A549 treated with Mapracorat at 1 μM for 4 hours (cell line): ENCODE measurements around the gene ASIC3. TPM values are rescaled to one million over a fixed set of nuclear protein-coding genes. Genes with fewer than 3 reads are reported as not detected.

Experiments used
- total RNA-seq: library from RNA; stranded (reverse); fragments of 200-300 nt; extraction: Qiagen RNA extraction; gene quantifications from 5 replicates; pipeline ENCODE4 v1.2.3, GENCODE V29; 2022

The ASIC3 gene
- 7.7 to 11.7 TPM (median 8.7 TPM) in 5 replicates for total RNA-seq

GRCh38 chr7:151047976-151048815 lies at the start of gene ASIC3:
ASIC3 (plus strand) TSS chr7:151048531; CDS start chr7:151048886, 355 bp downstream.

GRCh38 chr7:151024435-151025056 lies 23.8 kb upstream of the ASIC3 start, which contains the start of gene ATG9B:
ATG9B (minus strand) TSS chr7:151024494; CDS start chr7:151024423, 71 bp downstream.

GRCh38 chr7:151028131-151028947 lies 20.0 kb upstream of the ASIC3 start, which contains the start of gene ABCB8:
ABCB8 (plus strand) TSS chr7:151028450; CDS start chr7:151028516, 66 bp downstream.

GRCh38 chr7:151057506-151057988 lies 9.2 kb downstream of the ASIC3 start, which contains the start of gene CDK5:
CDK5 (minus strand) TSS chr7:151057897; CDS start chr7:151057848, 49 bp downstream.

GRCh38 chr7:151059367-151060112 lies 11.2 kb downstream of the ASIC3 start, which contains the start of gene SLC4A2:
SLC4A2 (plus strand) TSS chr7:151059589; CDS start chr7:151061988, 2,399 bp downstream.

GRCh38 chr7:151080522-151081169 lies 32.3 kb downstream of the ASIC3 start, which contains the start of gene FASTK:
FASTK (minus strand) TSS chr7:151080809; CDS start chr7:151080766, 43 bp downstream.

GRCh38 chr7:151083071-151083823 lies 34.9 kb downstream of the ASIC3 start, which contains the start of gene TMUB1:
TMUB1 (minus strand) TSS chr7:151083493; CDS start chr7:151082563, 930 bp downstream.

GRCh38 chr7:151085691-151086620 lies 37.6 kb downstream of the ASIC3 start, which contains the start of gene AGAP3:
AGAP3 (plus strand) TSS chr7:151086475; CDS start chr7:151086742, 267 bp downstream.

Other genes starting within 250 kb of the ASIC3 start
- gene TMEM176B, start 248.2 kb upstream of the ASIC3 start, total RNA-seq, result 0.15 to 0.23 TPM (median 0.19 TPM) in 3 of 5 replicates, not detected in the others
- gene TMEM176A, start 247.8 kb upstream of the ASIC3 start, total RNA-seq, result not detected in 5 replicates
- gene AOC1, start 196.0 kb upstream of the ASIC3 start, total RNA-seq, result 0.05 to 0.32 TPM (median 0.13 TPM) in 3 of 5 replicates, not detected in the others
- gene KCNH2, start 70.2 kb upstream of the ASIC3 start, total RNA-seq, result 1.6 to 2.2 TPM (median 2.0 TPM) in 5 replicates
- 0.13 to 0.37 TPM (median 0.34 TPM) in 5 replicates for gene NOS3, start 57.5 kb upstream of the ASIC3 start, total RNA-seq
- 0.39 to 0.66 TPM (median 0.65 TPM) in 5 replicates for gene ATG9B, start 24.0 kb upstream of the ASIC3 start, total RNA-seq
- 32.9 to 52.5 TPM (median 47.6 TPM) in 5 replicates for gene ABCB8, start 20.1 kb upstream of the ASIC3 start, total RNA-seq
- gene CDK5, start 9.4 kb downstream of the ASIC3 start, total RNA-seq, result 29.6 to 32.6 TPM (median 29.8 TPM) in 5 replicates
- 174 to 292 TPM (median 259 TPM) in 5 replicates for gene SLC4A2, start 11.1 kb downstream of the ASIC3 start, total RNA-seq
- gene FASTK, start 32.3 kb downstream of the ASIC3 start, total RNA-seq, result 51.3 to 86.5 TPM (median 80.0 TPM) in 5 replicates
- 38.5 to 59.2 TPM (median 55.5 TPM) in 5 replicates for gene TMUB1, start 35.0 kb downstream of the ASIC3 start, total RNA-seq
- gene AGAP3, start 37.9 kb downstream of the ASIC3 start, total RNA-seq, result 44.1 to 66.6 TPM (median 65.4 TPM) in 5 replicates
- gene GBX1, start 119.2 kb downstream of the ASIC3 start, total RNA-seq, result 0.20 TPM in 1 of 5 replicates, not detected in the others
- gene ASB10, start 138.7 kb downstream of the ASIC3 start, total RNA-seq, result not detected in 5 replicates
- gene H2BK1, start 162.0 kb downstream of the ASIC3 start, total RNA-seq, result not detected in 5 replicates
- 58.0 to 63.8 TPM (median 62.0 TPM) in 5 replicates for gene ABCF2, start 178.7 kb downstream of the ASIC3 start, total RNA-seq
- gene CHPF2, start 184.0 kb downstream of the ASIC3 start, total RNA-seq, result 34.7 to 47.0 TPM (median 45.1 TPM) in 5 replicates
- 7.7 to 11.6 TPM (median 9.9 TPM) in 5 replicates for gene SMARCD3, start 200.2 kb downstream of the ASIC3 start, total RNA-seq